H1 (cell line): ENCODE measurements around the gene HBQ1. TPM values are rescaled to one million over a fixed set of nuclear protein-coding genes. Genes with fewer than 3 reads are reported as not detected.

Experiments used
- CTCF ChIA-PET: fragments of 300-600 bp; sonication (Branson Sonifier 250); formaldehyde crosslinking; loops from one replicate; lab custom pipeline; 2021; ENCODE audit not compliant: partially characterized antibody; lab: Charles Lee
- POLR2A ChIA-PET: fragments of 300-600 bp; sonication (Branson Sonifier 250); formaldehyde crosslinking; loops from one replicate; lab custom pipeline; 2021; ENCODE audit warnings: inconsistent platforms; ENCODE audit not compliant: partially characterized antibody; lab: Charles Lee
- DNase-seq, 2 experiments: peaks; one replicate each; pipeline versions ENCODE4 v3.0.0 to v3.0.0-alpha.2; 2010 to 2022; ENCODE audit warnings: low spot score in 2 of 2, low read depth in 1 of 2, mixed read lengths in 1 of 2
- FAIRE-seq: peaks from 2 replicates; lab custom pipeline; 2011; peaks lifted over from hg19 to GRCh38; lab: Jason Lieb, UNC
- H2AFZ ChIP-seq: 2 replicates; pipeline ENCODE4 v1.8.1; 2012; ENCODE audit warnings: low read length, inconsistent platforms
- H2AK5ac ChIP-seq: 2 replicates; pipeline ENCODE4 v1.6.1; 2013; ENCODE audit warnings: low read depth, low read length
- H2BK120ac ChIP-seq: replicated peaks from 2 replicates; pipeline ENCODE3; 2013; ENCODE audit warnings: low read depth, low read length, inconsistent platforms
- H2BK12ac ChIP-seq: 2 replicates; pipeline ENCODE4 v1.6.1; 2013; ENCODE audit warnings: low read depth, low read length
- H2BK15ac ChIP-seq: 2 replicates; pipeline ENCODE4 v1.6.1; 2013; ENCODE audit warnings: low read length
- H2BK20ac ChIP-seq: 2 replicates; pipeline ENCODE4 v1.6.1; 2013; ENCODE audit warnings: low read length
- H2BK5ac ChIP-seq: 2 replicates; pipeline ENCODE4 v1.6.1; 2013; ENCODE audit warnings: low read depth, low read length
- H3K14ac ChIP-seq: 2 replicates; pipeline ENCODE4 v1.6.1; 2013; ENCODE audit warnings: inconsistent platforms; ENCODE audit not compliant: insufficient read length
- H3K18ac ChIP-seq: 2 replicates; pipeline ENCODE4 v1.6.1; 2013; ENCODE audit warnings: low read length; ENCODE audit errors: extremely low read depth
- H3K23ac ChIP-seq: 2 replicates; pipeline ENCODE4 v1.6.1; 2013; ENCODE audit warnings: inconsistent platforms; ENCODE audit not compliant: insufficient read length
- H3K23me2 ChIP-seq: 2 replicates; pipeline ENCODE4 v1.6.1; 2013; ENCODE audit warnings: low read depth, low read length
- H3K27ac ChIP-seq: 2 replicates; pipeline ENCODE4 v1.6.1; 2011; ENCODE audit warnings: low read depth, low read length, inconsistent platforms
- H3K27me3 ChIP-seq, 4 experiments: replicated peaks in 1 of 4; 1 replicate in 1 of 4; 2 replicates in 3 of 4; pipeline versions ENCODE4 v1.6.1 to v1.8.1; 2011 to 2013; ENCODE audit warnings: low read length in 3 of 4, mild to moderate bottlenecking in 3 of 4, inconsistent platforms in 2 of 4, mixed read lengths in 2 of 4, moderate library complexity in 1 of 4; ENCODE audit not compliant: control insufficient read depth in 3 of 4, insufficient read depth in 3 of 4; ENCODE audit errors: extremely low read depth in 1 of 4
- H3K36me3 ChIP-seq, 4 experiments: 2 replicates each; pipeline versions ENCODE4 v1.6.1 to v1.8.1; 2011 to 2013; ENCODE audit warnings: mild to moderate bottlenecking in 4 of 4, low read length in 3 of 4, moderate library complexity in 2 of 4, control low read depth in 1 of 4, inconsistent platforms in 1 of 4; ENCODE audit not compliant: insufficient read depth in 4 of 4, control insufficient read depth in 2 of 4
- H3K4ac ChIP-seq: replicated peaks from 2 replicates; pipeline ENCODE3; 2013; ENCODE audit warnings: low read length, low read depth, mixed read lengths, inconsistent platforms; ENCODE audit not compliant: insufficient read length
- H3K4me1 ChIP-seq, 4 experiments: replicated peaks in 1 of 4; 1 replicate in 1 of 4; 2 replicates in 3 of 4; pipeline versions ENCODE4 v1.6.1 to v1.8.1; 2011 to 2013; ENCODE audit warnings: low read length in 3 of 4, inconsistent platforms in 2 of 4, mixed read lengths in 1 of 4; ENCODE audit not compliant: insufficient read depth in 4 of 4, control insufficient read depth in 3 of 4
- H3K4me2 ChIP-seq, 2 experiments: 2 replicates each; pipeline versions ENCODE4 v1.6.1 to v1.8.1; 2011 to 2013; ENCODE audit warnings: low read depth in 2 of 2, low read length in 2 of 2, control low read depth in 1 of 2, inconsistent platforms in 1 of 2, mild to moderate bottlenecking in 1 of 2; ENCODE audit not compliant: insufficient read depth in 1 of 2
- H3K4me3 ChIP-seq, 4 experiments: fragments of 200-600, 300-600 bp in 1 of 4; sonication (generic), shearing (Covaris generic), sonication (Bioruptor Twin) in 1 of 4; 2 replicates each; pipeline versions ENCODE4 v1.5.1 to v1.8.1; 2011 to 2016; ENCODE audit warnings: low read length in 4 of 4, low read depth in 3 of 4, control low read depth in 2 of 4, inconsistent platforms in 2 of 4, mild to moderate bottlenecking in 2 of 4, mixed read lengths in 1 of 4, moderate library complexity in 1 of 4; ENCODE audit not compliant: insufficient read depth in 2 of 4; ENCODE audit errors: extremely low read depth in 1 of 4
- H3K56ac ChIP-seq: replicated peaks from 2 replicates; pipeline ENCODE3; 2013; ENCODE audit warnings: low read depth, mild to moderate bottlenecking, mixed read lengths, low read length, inconsistent platforms; ENCODE audit not compliant: insufficient read length
- H3K79me1 ChIP-seq: 2 replicates; pipeline ENCODE4 v1.6.1; 2013; ENCODE audit warnings: low read depth, low read length, control low read depth
- H3K79me2 ChIP-seq, 2 experiments: 2 replicates each; pipeline versions ENCODE4 v1.6.1 to v1.8.1; 2012 to 2013; ENCODE audit warnings: low read length in 2 of 2, mild to moderate bottlenecking in 2 of 2, inconsistent platforms in 1 of 2; ENCODE audit not compliant: insufficient read depth in 2 of 2, control insufficient read depth in 1 of 2
- H3K9ac ChIP-seq, 4 experiments: replicated peaks in 1 of 4; 1 replicate in 1 of 4; 2 replicates in 3 of 4; pipeline versions ENCODE4 v1.6.1 to v1.8.1; 2011 to 2013; ENCODE audit warnings: low read depth in 3 of 4, low read length in 3 of 4, control low read depth in 2 of 4, mild to moderate bottlenecking in 2 of 4, moderate library complexity in 2 of 4, inconsistent platforms in 1 of 4; ENCODE audit errors: extremely low read depth in 1 of 4
- H3K9me3 ChIP-seq, 2 experiments: 2 replicates each; pipeline versions ENCODE4 v1.6.1 to v1.8.1; 2012 to 2013; ENCODE audit warnings: mild to moderate bottlenecking in 2 of 2, moderate library complexity in 2 of 2, control low read depth in 1 of 2, inconsistent platforms in 1 of 2, low read depth in 1 of 2, low read length in 1 of 2, mixed read lengths in 1 of 2; ENCODE audit not compliant: insufficient read depth in 2 of 2
- H4K20me1 ChIP-seq, 2 experiments: replicated peaks in 1 of 2; 2 replicates each; pipeline versions ENCODE3 to v1.8.1; 2011 to 2013; ENCODE audit warnings: inconsistent platforms in 2 of 2, low read length in 2 of 2, mild to moderate bottlenecking in 1 of 2; ENCODE audit not compliant: insufficient read depth in 2 of 2, control insufficient read depth in 1 of 2
- H4K5ac ChIP-seq: 2 replicates; pipeline ENCODE4 v1.6.1; 2013; ENCODE audit warnings: low read length, low read depth, mixed read lengths, inconsistent platforms; ENCODE audit not compliant: insufficient read length
- H4K8ac ChIP-seq: 2 replicates; pipeline ENCODE4 v1.8.0; 2013; ENCODE audit warnings: mild to moderate bottlenecking, moderate library complexity, low read length, inconsistent platforms; ENCODE audit not compliant: insufficient read depth; ENCODE audit errors: extremely low read depth
- H4K91ac ChIP-seq: replicated peaks from 2 replicates; pipeline ENCODE3; 2013; ENCODE audit warnings: low read length, mixed read lengths, inconsistent platforms; ENCODE audit not compliant: insufficient read length
- E2F6 ChIP-seq: IDR thresholded peaks from 2 replicates; pipeline ENCODE4 v1.6.1; 2012; ENCODE audit warnings: inconsistent platforms
- KDM4A ChIP-seq: IDR thresholded peaks from one replicate; pipeline ENCODE4 v1.7.1; 2012; ENCODE audit warnings: low read depth, mild to moderate bottlenecking, moderate library complexity, low read length, inconsistent platforms; ENCODE audit not compliant: severe bottlenecking
- KDM5A ChIP-seq: fragments of 200-600 bp; IDR thresholded peaks from 2 replicates; pipeline ENCODE4 v1.7.1; 2012; ENCODE audit warnings: mild to moderate bottlenecking, low read length, inconsistent platforms, mixed read lengths
- SUZ12 ChIP-seq: fragments of 200-600 bp; sonication (generic); IDR thresholded peaks from 2 replicates; pipeline ENCODE4 v1.6.1; 2012; ENCODE audit warnings: mild to moderate bottlenecking, inconsistent platforms, low read length, moderate library complexity, mixed read lengths
- whole genome bisulfite sequencing, 2 experiments: shearing (Covaris generic) in 1 of 2; methylation state at CpG; one replicate each; pipeline versions ENCODE4 v1.1.6 to v1.1.7; 2013 to 2015; ENCODE audit warnings: low lambda C conversion rate in 2 of 2, mixed read lengths in 2 of 2, inconsistent platforms in 1 of 2, low coverage in 1 of 2, missing lambda C conversion rate in 1 of 2; ENCODE audit not compliant: insufficient replicate concordance in 2 of 2, insufficient coverage in 1 of 2, insufficient read length in 1 of 2; ENCODE audit errors: extremely low coverage in 1 of 2, missing lambda C conversion rate in 1 of 2; 5-methylcytosine and 5-hydroxymethylcytosine counted together
- polyA plus RNA-seq, 7 experiments: library from polyadenylated mRNA; depleted of rRNA in 3 of 7; stranded (reverse) in 5 of 7; unstranded in 2 of 7; fragments of >200 nt in 5 of 7; fragments of 200-250 nt in 2 of 7; gene quantifications; 1 replicate in 5 of 7; 2 replicates in 1 of 7; 4 replicates in 1 of 7; pipeline versions ENCODE4 v1.2.1 to v1.2.3, GENCODE V29; 2011 to 2013; ENCODE audit warnings: missing spikeins in 2 of 7, mixed read lengths in 2 of 7
- total RNA-seq: library from RNA; stranded (reverse); fragmentation: NEBNext Ultra II Directional; extraction: Animal tissue kit (Norgen Biotek cat#: 25700); gene quantifications from 2 replicates; pipeline ENCODE4 v1.2.1, GENCODE V29; 2021

The HBQ1 gene
- total and polyA plus RNA-seq, 2 of the 8 experiments (the other 6 are each of a cell fraction or from before 2014, with no cell fraction given): 2.9 to 17.1 TPM

- FAIRE-seq: no peak
These were observed 25.8 kb upstream of the HBQ1 start for GRCh38 chr16:154217-155030.

More at GRCh38 chr16:154217-155030, 25.8 kb upstream of the HBQ1 start:
- no peak overlapping the region for H3K4ac ChIP-seq
- H2AFZ ChIP-seq: 0 out of 2 replicates have a peak overlapping the region, but pooled peaks have one; percentile 27
- H3K9ac ChIP-seq: no peak overlapping the region
- no peaks in the 10 kb centered on the region for H3K36me3 ChIP-seq
- H4K8ac ChIP-seq: no peak overlapping the region
- H3K79me1 ChIP-seq: no peaks in the 10 kb centered on the region
- H3K79me2 ChIP-seq: no peaks in the 10 kb centered on the region
- no peak overlapping the region for H4K91ac ChIP-seq
- H3K23me2 ChIP-seq: peaks cover 7% of the 10 kb centered on the region; the same call in 1 of the 2 replicates
- TF ChIP-seq KDM5A (no peak), E2F6 (0 out of 2 replicates have a peak, but pooled peaks have one; percentile 10), SUZ12 (0 out of 2 replicates have a peak, but pooled peaks have one; percentile 26), KDM4A (peak; percentile 41)
- H3K27me3 ChIP-seq: peaks cover 2 to 33% (median 25%) of the 10 kb centered on the region in 4 experiments
- peaks cover 0 to 2% (median 0%) of the 10 kb centered on the region in 4 experiments; a peak in 2 of 7 replicates for H3K4me1 ChIP-seq
- H2BK120ac ChIP-seq: no peak overlapping the region
- ChIA-PET POLR2A (no interaction called here), CTCF (interaction anchor here (1.5 kb wide), 1 partner anchor 48 kb away, joined by 4 read pairs; no protein-coding TSS in a partner anchor)
- H4K20me1 ChIP-seq: no peaks in the 10 kb centered on the region
- H3K27ac ChIP-seq: no peak overlapping the region
- peak overlapping the region; percentile 53 to 69 (median 60) for H3K4me3 ChIP-seq
- no peak overlapping the region for H3K18ac ChIP-seq
- H2BK12ac ChIP-seq: no peak overlapping the region
- H2BK20ac ChIP-seq: no peak overlapping the region
- no peak overlapping the region for H2BK15ac ChIP-seq
- H2BK5ac ChIP-seq: no peak overlapping the region
- no peak overlapping the region for H3K56ac ChIP-seq
- H4K5ac ChIP-seq: no peak overlapping the region
- H3K9me3 ChIP-seq: no peaks in the 10 kb centered on the region
- peak in 1 of 2 experiments; percentile 81 for DNase-seq
- no peak overlapping the region for H3K14ac ChIP-seq
- no peak overlapping the region for H2AK5ac ChIP-seq
- WGBS, 2 experiments: 14% methylated on average over 13 of the region's 59 CpGs; no CpG with 5 or more reads in 1 of the 2 experiments
- H3K4me2 ChIP-seq: peak overlapping the region; percentile 83 to 84
- no peak overlapping the region for H3K23ac ChIP-seq
